Central memory CD8-positive, alpha-beta T cell (primary cell): ENCODE measurements around the gene SMARCE1.
"Not testable (repeated sequence)": the region's sequence is repeated elsewhere in the genome, so short reads cannot be mapped to it uniquely, and the experiment has no call there.

Experiments used
- ATAC-seq: fragments of 150-1000 bp; cut with Tn5 transposase; replicated peaks from 2 replicates; pipeline ENCODE4 v1.10.0; 2022; ENCODE audit warnings: mild to moderate bottlenecking, moderate FRiP score, moderate number of reproducible peaks; ENCODE audit not compliant: poor library complexity, severe bottlenecking; ENCODE audit errors: extremely low read depth
- DNase-seq, 2 donors: peaks; one replicate each; pipeline ENCODE4 v3.0.0; 2021; ENCODE audit warnings: low spot score in 2 of 2
- H3K27ac Mint-ChIP-seq: one replicate; pipeline ENCODE4 v1.8.0; 2022; ENCODE audit warnings: low read depth, mild to moderate bottlenecking, moderate library complexity, mixed read lengths
- H3K27me3 Mint-ChIP-seq: one replicate; pipeline ENCODE4 v1.8.0; 2022; ENCODE audit warnings: mixed read lengths
- H3K36me3 Mint-ChIP-seq: one replicate; pipeline ENCODE4 v1.8.0; 2022; ENCODE audit warnings: mild to moderate bottlenecking, moderate library complexity, mixed read lengths; ENCODE audit not compliant: insufficient read depth
- H3K4me1 Mint-ChIP-seq: one replicate; pipeline ENCODE4 v1.8.0; 2022; ENCODE audit warnings: mixed read lengths
- H3K4me3 Mint-ChIP-seq: one replicate; pipeline ENCODE4 v1.8.0; 2022; ENCODE audit warnings: mild to moderate bottlenecking, moderate library complexity, mixed read lengths
- H3K9me3 Mint-ChIP-seq: one replicate; pipeline ENCODE4 v1.8.0; 2022; ENCODE audit warnings: mixed read lengths

The SMARCE1 gene

DNA sequence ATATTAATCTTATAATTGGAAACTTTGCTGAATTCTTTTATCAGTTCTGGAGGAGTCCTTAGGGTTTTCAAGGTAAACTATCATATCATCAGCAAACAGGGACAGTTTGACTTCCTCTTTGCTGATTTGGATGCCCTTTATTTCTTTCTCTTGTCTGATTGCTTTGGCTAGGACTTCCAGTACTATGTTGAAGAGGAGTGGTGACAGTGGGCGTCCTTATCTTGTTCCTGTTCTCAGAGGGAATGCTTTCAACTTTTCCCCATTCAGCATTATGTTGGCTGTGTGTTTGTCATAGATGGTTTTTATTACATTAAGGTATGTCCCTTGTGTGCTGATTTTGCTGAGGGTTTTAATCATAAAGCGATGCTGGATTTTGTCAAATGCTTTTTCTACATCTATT lies 62.7 kb downstream of the SMARCE1 start:
- not testable (repeated sequence) for ATAC-seq
- H3K4me1 Mint-ChIP-seq = peaks cover 62% of the 10 kb centered on the region

DNA sequence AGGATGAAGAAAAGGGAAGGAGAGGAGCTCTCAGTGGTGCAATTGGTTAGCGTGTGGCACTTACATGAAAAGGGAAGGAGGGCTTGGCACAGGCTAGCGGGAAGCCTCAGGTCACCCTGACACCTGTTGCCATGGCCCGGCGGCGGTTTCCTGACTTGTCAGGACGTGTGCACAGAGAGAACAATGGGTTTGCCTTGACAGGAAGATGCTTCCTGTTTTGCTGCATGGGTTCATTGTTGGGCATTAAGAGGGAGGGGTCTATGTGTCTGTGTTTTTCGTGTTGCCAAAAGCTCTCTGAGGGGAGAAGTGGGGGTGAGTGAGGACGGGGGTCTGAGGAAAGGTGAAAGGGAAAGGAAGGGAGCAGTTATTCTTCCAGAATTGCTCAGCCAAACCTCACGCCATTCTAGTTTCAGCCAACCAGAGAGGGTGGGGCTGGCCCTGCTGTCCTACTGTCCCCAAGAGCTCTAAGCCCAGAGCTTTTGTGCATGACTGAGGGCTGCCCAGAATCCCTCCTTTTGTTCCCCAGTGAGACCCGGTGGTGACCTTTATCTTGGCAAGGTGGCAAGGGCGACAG lies 65.2 kb downstream of the SMARCE1 start:
- DNase-seq (peak in 1 of 2 donors; percentile 54), ATAC-seq (peak; percentile 96)
- Mint-ChIP-seq H3K27me3 (no peaks in the 10 kb centered on the region), H3K36me3 (peaks cover 4% of the 10 kb centered on the region), H3K4me1 (peaks cover 61% of the 10 kb centered on the region), H3K9me3 (peaks cover 6% of the 10 kb centered on the region), H3K27ac (peak overlapping the region; percentile 89), H3K4me3 (peak overlapping the region; percentile 64)

More for the DNA sequence above, 62.7 kb downstream of the SMARCE1 start:
- H3K36me3 Mint-ChIP-seq, H3K27ac Mint-ChIP-seq, H3K9me3 Mint-ChIP-seq, H3K4me3 Mint-ChIP-seq, DNase-seq, H3K27me3 Mint-ChIP-seq: not testable (repeated sequence)

DNA sequence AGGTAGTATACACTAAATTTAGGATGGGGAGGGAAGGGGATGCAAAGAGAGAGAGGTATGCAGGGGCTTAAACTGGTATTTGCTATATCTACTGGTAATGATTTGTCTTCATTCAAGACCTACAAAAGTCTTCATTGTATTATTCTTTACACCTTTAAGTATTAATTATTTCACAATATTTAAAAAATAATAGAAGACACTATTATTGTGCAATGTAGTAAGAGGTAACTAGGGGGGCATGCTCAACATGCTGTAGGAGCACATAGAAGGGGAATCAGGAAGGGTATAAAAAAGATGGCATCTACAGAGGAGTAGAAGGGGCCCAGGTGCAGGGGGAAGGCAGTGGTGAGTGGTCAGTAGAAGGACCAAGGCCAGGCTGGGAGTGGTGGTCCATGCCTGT lies 67.5 kb downstream of the SMARCE1 start:
- Mint-ChIP-seq H3K27me3 (no peaks in the 10 kb centered on the region), H3K4me1 (peaks cover 56% of the 10 kb centered on the region), H3K4me3 (peak overlapping the region; percentile 43), H3K27ac (peak overlapping the region; percentile 61), H3K36me3 (peaks cover 4% of the 10 kb centered on the region), H3K9me3 (peaks cover 7% of the 10 kb centered on the region)
- DNase-seq = no peak
- no peak for ATAC-seq

DNA sequence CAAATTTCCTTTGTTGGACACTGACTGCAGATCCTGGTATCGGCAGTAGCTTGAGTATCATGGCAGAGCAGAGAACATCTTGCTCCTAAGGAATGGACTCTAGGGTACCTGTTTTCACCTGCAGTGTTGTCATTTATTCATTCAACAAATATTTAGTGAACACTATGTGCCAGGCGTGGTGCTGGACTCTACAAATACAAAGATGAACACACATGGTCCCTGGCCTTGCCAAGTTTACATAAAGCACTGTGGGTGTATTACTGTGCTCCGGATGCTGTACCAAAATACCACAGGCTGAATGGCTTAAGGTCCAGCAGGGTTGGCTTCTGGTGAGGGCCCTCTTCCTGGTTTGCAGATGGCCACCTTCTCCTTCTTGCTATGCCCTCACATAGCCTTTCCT lies 68.1 kb downstream of the SMARCE1 start:
- H3K36me3 Mint-ChIP-seq = peaks cover 4% of the 10 kb centered on the region
- ATAC-seq (no peak), DNase-seq (no peak)
- H3K9me3 Mint-ChIP-seq = peaks cover 7% of the 10 kb centered on the region
- H3K4me3 Mint-ChIP-seq = no peak overlapping the region
- no peaks in the 10 kb centered on the region for H3K27me3 Mint-ChIP-seq
- H3K27ac Mint-ChIP-seq = no peak overlapping the region
- peaks cover 56% of the 10 kb centered on the region for H3K4me1 Mint-ChIP-seq

DNA sequence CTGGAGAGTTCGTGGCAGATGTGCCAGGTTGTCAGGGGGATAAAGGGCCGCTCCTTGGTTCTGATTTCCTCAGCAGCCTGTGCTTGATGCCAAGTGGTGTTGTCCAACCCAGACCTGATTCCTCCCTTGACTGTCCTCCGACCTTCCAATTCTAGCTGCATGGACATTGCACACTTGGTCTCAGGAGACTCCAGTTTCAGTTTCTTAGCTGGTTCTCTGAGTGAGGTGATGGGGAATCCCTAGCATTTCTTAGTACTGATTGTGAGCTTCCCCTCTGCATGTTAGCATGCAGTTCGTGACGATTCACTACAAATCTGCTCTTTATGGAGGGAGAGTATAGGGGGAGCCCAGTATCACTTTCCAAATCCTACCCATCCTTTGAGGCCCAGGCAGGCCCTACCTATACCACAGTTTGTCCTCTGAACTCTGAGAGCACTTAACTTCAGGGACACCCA lies 70.0 kb downstream of the SMARCE1 start:
- H3K9me3 Mint-ChIP-seq = peaks cover 7% of the 10 kb centered on the region
- DNase-seq (no peak), ATAC-seq (peak; percentile 23)
- peaks cover 5% of the 10 kb centered on the region for H3K36me3 Mint-ChIP-seq
- H3K27me3 Mint-ChIP-seq = no peaks in the 10 kb centered on the region
- no peak overlapping the region for H3K27ac Mint-ChIP-seq
- peaks cover 43% of the 10 kb centered on the region for H3K4me1 Mint-ChIP-seq
- H3K4me3 Mint-ChIP-seq = no peak overlapping the region

DNA sequence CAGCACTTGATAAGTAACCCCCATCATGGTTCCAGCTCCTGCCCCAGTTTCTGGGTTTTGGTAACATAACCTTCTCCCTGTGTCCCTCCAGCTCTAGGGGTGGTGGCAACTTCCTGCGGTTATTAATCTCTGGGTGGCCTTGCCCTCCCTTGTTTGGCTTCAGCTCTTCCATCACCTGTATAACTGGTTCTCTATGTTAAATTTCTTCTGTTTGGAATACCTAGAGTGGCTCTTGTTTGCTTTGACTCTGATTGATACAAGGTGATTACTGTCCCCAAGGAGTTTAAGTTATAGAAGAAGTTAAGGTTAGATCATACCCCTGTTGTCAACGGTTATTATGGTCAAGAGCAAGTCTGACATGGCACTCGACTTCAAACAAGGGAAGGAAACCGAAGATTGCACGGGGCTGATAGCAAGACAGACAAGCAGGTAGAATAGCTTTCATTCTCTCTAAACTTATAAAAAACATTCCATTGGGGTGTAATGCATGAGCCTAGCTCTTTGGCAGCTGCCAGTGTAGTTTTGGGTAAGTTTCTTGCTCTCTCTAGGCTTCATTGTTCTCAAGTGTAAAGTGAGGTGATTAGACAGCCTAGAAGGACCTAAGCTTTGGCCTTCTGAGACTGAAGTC lies 71.4 kb downstream of the SMARCE1 start:
- Mint-ChIP-seq H3K4me3 (no peak overlapping the region), H3K9me3 (peaks cover 15% of the 10 kb centered on the region), H3K4me1 (peaks cover 38% of the 10 kb centered on the region), H3K27me3 (peaks cover 8% of the 10 kb centered on the region), H3K36me3 (peaks cover 1% of the 10 kb centered on the region), H3K27ac (no peak overlapping the region)
- ATAC-seq (no peak), DNase-seq (no peak)
